ENCODE data around the gene RBM20.
"Not testable (repeated sequence)": the region's sequence is repeated elsewhere in the genome, so short reads cannot be mapped to it uniquely, and the experiment has no call there.

Gene RBM20

DNA sequence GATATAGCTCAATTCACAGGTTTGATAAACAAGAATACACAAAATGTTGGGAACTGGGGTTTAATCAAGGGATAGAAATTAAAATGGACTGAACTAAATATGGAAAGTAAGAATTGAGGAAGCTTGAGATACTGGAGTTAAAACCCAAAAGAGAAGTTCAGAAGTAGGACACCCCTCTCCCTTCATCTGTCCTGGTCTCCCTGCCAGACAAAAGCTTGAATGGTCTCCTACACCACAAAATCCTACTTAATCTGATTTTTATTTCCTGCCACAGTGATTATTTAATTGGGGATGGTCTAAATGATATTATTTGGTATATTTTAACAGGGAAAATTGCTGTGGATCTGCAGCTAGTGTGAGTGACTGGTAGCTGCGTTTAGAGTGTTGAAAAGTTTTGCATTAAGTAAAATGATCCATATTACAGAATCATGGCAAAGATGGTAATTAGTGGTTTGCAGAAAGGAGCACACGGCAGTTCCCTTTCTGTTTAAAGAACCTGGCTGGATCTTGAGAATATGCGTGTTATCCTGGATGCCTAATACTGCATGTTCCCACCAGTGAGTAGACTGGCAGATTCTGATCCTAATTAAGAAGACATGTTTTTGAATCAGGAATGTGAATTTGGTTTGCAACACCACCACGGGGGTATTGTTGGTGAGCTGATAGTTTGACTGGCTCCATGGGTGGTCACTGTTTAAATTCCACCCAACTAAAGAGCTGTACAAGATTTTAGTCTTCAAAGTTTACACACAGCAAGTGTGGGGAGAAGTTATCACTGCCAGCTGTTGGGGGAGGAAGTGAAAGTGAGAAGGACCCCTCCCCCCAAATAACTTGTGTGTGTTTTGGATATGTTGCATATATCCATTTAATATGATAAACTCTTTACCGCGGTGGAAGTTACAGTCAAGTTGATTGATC lies 5.5 kb downstream of the RBM20 start:
- no peak overlapping the region for H3K4me3 Mint-ChIP-seq
- peaks cover 67% of the 10 kb centered on the region for H3K27me3 Mint-ChIP-seq (ENCODE audit: low read depth)
- no peak overlapping the region for H3K27ac Mint-ChIP-seq
- H3K4me1 Mint-ChIP-seq (ENCODE audit: low read depth), result peaks cover 18% of the 10 kb centered on the region
- H3K9me3 Mint-ChIP-seq, result no peaks in the 10 kb centered on the region
- H3K36me3 Mint-ChIP-seq (ENCODE audit: low read depth), result no peaks in the 10 kb centered on the region

DNA sequence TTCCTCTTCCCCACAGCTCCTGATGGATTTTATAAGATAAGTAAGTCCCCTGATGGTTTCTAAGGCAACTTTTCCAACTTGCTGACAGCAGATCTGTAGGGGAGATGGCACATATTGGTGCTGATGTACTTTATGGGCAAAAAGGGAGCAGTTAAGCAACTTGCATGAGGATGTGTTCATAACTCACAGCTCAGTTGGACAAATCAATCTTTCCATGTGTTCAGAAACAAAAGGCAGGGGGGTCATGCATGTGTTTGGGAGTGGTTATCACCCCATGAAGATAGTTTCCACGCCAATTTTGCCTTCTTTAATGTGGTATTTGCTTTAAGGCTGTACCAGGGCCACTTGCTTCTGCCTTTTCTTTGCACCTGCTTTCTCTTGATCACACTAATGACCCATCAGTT lies 6.1 kb downstream of the RBM20 start:
- no peaks in the 10 kb centered on the region for H3K36me3 Mint-ChIP-seq (ENCODE audit: low read depth)
- H3K9me3 Mint-ChIP-seq, result no peaks in the 10 kb centered on the region
- H3K27me3 Mint-ChIP-seq (ENCODE audit: low read depth), result peaks cover 62% of the 10 kb centered on the region
- H3K27ac Mint-ChIP-seq, result no peak overlapping the region
- peaks cover 18% of the 10 kb centered on the region for H3K4me1 Mint-ChIP-seq (ENCODE audit: low read depth)
- H3K4me3 Mint-ChIP-seq, result no peak overlapping the region

DNA sequence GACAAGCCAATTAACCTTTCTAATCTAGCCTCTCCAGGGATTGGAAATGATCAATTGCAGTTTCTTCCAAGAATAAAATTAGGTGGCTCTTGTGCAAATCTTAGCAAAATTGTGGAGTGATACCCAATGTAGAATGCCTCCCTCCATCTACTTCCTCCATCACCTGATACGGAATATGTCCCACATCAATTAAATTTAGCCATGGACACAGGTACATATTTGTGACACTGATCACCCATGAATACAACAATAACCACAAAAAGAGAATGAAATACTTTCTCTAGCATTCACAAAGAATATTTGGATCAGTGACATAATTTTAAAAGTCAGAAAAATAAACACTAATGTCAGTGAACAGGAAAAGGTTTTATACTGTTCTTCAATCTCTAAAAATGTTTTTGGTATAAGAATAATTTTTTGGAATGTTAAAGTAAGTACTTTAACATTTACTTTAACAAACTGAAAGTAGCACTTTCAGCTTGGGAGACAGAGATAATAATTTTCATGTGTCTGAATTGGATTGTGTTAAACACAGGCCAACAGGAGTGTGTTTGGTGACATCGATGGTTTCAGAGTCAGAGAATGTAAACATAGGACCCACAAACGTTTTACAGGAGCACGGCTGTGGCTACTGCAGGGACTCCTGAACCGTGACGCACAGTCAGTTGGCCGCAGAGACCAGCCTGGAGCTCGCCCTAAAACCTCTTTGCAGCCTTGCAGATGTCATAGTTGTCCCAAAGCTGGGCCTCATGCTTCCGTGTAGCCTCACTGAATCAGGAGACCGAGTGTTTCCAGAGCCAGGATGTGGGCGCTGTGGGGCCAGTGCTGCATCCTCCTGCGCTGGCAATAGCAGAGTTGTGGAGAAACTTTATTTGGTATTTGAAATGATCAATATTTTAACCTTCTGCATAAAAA lies 7.2 kb downstream of the RBM20 start:
- H3K27me3 Mint-ChIP-seq (ENCODE audit: low read depth), result peaks cover 57% of the 10 kb centered on the region
- peaks cover 18% of the 10 kb centered on the region for H3K4me1 Mint-ChIP-seq (ENCODE audit: low read depth)
- H3K4me3 Mint-ChIP-seq, result no peak overlapping the region
- H3K9me3 Mint-ChIP-seq, result no peaks in the 10 kb centered on the region
- H3K27ac Mint-ChIP-seq, result no peak overlapping the region
- no peaks in the 10 kb centered on the region for H3K36me3 Mint-ChIP-seq (ENCODE audit: low read depth)

DNA sequence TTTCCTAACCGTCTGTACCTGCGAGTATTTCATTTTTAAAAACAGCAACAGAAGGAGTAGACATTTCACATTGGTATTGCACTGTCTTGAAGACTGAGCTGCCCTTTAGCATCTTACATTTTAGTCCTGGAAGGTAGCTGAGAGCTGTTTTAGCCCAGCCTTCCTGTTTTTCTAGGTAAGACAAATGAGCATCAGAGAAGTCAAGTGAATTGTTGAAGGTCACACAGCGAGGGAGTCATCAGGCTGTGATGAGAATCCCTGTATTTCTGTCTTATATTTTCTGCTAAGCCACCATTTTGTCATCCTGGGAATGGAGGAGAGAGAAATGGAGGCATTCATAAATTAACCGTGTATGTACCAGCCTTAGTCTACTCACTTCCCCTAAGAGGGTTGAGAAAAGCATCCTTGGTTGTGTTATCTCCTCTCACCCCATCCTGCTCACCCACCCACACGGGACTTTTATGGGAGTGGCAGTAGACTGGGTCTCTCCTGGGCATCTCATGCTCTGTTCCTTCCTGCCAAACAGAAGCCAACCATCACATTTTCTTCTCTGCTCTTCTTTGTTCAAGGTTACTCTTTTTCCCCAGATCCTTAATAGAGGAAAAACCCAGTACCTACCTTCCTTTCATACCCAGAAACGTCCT lies 8.5 kb downstream of the RBM20 start:
- Mint-ChIP-seq H3K4me1 (ENCODE audit: low read depth) (peaks cover 18% of the 10 kb centered on the region), H3K4me3 (no peak overlapping the region), H3K27me3 (ENCODE audit: low read depth) (peaks cover 49% of the 10 kb centered on the region), H3K36me3 (ENCODE audit: low read depth) (no peaks in the 10 kb centered on the region), H3K9me3 (no peaks in the 10 kb centered on the region), H3K27ac (no peak overlapping the region)

DNA sequence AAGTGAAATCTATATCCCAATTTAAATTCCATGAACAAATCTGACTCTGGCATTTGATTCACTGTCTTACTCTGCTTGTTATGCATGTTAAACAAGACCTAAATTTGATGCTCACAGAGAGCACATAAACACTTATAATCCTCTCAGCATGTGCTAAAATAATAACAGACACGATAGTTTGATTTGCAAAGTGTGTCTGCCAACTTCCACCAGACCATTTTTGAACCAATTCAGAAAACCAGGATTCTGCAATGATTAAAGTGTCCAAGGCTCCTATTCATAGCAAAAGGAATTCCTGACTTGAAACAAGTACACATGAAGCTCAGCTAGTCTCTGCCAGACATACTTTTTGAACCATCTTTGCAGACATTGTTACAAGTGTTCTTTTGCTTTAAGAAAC lies 11.2 kb downstream of the RBM20 start:
- no peaks in the 10 kb centered on the region for H3K36me3 Mint-ChIP-seq (ENCODE audit: low read depth)
- no peak overlapping the region for H3K4me3 Mint-ChIP-seq
- H3K27ac Mint-ChIP-seq, result no peak overlapping the region
- peaks cover 16% of the 10 kb centered on the region for H3K4me1 Mint-ChIP-seq (ENCODE audit: low read depth)
- H3K9me3 Mint-ChIP-seq, result no peaks in the 10 kb centered on the region
- peaks cover 29% of the 10 kb centered on the region for H3K27me3 Mint-ChIP-seq (ENCODE audit: low read depth)

DNA sequence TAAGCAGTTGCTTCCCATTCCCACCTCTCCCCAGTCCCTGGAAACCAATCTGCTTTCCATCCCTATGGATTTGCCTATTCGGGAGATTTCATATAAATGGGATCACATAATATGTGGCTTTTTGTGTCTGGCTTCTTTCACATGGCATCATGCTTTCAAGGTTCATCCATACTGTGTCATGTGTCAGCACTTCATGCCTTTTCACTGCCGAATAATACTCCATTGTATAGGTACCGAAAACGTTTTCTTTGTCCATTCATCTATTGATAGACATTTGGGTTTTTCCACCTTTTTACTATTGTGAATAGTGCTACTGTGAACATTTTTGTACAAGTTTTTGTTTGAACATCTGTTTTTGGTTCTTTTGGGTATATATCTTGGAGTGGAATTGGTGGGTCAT lies 12.5 kb downstream of the RBM20 start:
- Mint-ChIP-seq H3K4me3 (no peak overlapping the region), H3K36me3 (ENCODE audit: low read depth) (no peaks in the 10 kb centered on the region), H3K27me3 (ENCODE audit: low read depth) (peaks cover 28% of the 10 kb centered on the region), H3K4me1 (ENCODE audit: low read depth) (peaks cover 14% of the 10 kb centered on the region), H3K9me3 (no peaks in the 10 kb centered on the region), H3K27ac (no peak overlapping the region)

DNA sequence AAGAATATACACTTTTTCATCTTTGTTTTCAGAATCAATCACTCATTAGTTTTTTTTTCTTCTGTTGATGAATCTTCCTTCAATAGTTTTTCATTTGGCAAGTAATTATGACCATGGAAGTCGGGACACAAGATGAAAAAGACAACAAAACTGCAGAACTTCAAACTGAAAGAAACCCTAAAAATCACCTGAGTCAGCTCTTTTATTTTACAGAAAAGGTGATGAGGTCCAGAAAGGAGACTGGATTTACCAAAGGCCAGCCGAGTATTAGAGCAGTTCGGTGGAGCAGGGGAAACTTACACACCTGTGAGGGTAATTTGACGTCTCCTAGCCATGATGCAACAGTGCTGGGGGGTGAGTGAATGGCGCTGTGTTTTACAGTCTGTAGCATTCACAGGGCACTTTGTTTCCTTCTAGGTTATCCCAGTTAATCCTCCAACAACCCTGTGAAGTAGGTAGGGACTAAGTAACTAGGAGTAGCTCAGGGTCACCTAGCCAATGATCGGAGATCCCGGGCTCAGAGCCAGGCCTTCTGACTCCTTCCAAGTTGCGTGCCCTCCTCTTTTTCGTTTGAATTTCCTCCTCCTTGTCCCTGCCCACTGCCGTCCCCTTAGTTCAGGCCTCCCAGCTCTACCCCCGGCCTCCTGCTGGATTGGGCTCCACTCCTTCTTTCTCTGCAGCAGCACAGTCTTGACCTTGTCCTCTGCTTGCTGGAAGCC lies 14.0 kb downstream of the RBM20 start:
- no peak overlapping the region for H3K4me3 Mint-ChIP-seq
- no peaks in the 10 kb centered on the region for H3K9me3 Mint-ChIP-seq
- peaks cover 32% of the 10 kb centered on the region for H3K27me3 Mint-ChIP-seq (ENCODE audit: low read depth)
- no peak overlapping the region for H3K27ac Mint-ChIP-seq
- H3K4me1 Mint-ChIP-seq (ENCODE audit: low read depth), result peaks cover 8% of the 10 kb centered on the region
- no peaks in the 10 kb centered on the region for H3K36me3 Mint-ChIP-seq (ENCODE audit: low read depth)

DNA sequence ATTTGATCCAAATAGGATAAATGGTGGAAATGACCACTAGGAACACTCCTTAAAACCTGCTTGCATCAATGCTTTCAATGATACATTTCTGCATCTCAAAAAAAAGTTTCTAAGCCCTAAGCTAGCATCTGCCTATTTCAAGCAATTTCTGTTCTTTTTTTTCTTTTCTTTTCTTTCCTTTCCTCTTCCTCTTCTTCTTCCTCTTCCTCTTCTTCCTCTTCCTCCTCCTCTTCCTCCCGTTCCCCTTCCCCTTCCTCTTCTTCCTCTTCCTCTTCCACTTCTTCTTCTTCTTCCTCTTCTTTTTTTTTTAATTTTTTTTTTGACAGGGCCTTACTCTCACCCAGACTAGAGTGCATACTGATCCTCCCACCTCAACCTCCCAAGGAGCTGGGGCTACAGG lies 15.4 kb downstream of the RBM20 start:
- Mint-ChIP-seq H3K27ac (no peak overlapping the region), H3K27me3 (ENCODE audit: low read depth) (peaks cover 25% of the 10 kb centered on the region), H3K4me3 (no peak overlapping the region), H3K9me3 (no peaks in the 10 kb centered on the region), H3K4me1 (ENCODE audit: low read depth) (peaks cover 8% of the 10 kb centered on the region), H3K36me3 (ENCODE audit: low read depth) (no peaks in the 10 kb centered on the region)

DNA sequence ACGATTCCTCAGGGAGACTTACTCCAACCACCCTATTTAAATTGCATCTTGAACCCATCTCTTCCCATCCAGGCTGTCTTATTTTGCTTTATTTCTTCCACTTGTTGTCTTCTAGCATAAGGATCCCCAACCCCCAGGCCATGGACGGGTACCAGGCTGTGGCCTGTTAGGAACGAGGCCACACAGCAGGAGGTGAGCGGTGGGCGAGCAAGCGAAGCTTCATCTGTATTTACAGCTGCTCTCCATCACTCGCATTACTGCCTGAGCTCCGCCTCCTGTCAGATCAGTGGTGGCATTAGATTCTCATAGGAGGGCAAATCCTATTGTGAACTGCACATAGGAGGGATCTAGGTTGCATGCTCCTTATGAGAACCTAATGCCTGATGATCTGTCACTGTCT lies 16.2 kb downstream of the RBM20 start:
- H3K4me3 Mint-ChIP-seq; H3K27ac Mint-ChIP-seq; H3K36me3 Mint-ChIP-seq (ENCODE audit: low read depth); H3K4me1 Mint-ChIP-seq (ENCODE audit: low read depth); H3K9me3 Mint-ChIP-seq: not testable (repeated sequence)
- peaks cover 28% of the 10 kb centered on the region for H3K27me3 Mint-ChIP-seq (ENCODE audit: low read depth)

DNA sequence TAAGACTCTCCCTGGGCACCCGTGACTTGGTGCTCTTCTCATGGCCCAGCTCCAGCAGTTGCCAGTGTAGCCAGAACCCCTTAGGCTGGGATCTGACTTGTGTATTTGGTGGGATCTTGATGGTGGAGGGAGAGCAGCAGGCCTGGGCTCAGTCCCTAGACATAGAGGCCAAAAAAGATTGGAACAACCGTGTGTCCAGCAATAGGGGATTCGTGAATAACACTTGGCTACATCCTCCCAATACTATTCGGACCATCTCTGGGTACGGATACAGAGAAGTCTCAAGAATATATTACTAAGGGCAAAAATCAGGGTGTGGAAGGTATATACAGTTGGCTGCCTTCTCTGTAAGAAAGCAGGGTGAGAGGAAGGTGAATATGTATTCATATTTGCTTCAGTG lies 17.2 kb downstream of the RBM20 start:
- Mint-ChIP-seq H3K36me3 (ENCODE audit: low read depth) (no peaks in the 10 kb centered on the region), H3K9me3 (no peaks in the 10 kb centered on the region), H3K27ac (no peak overlapping the region), H3K27me3 (ENCODE audit: low read depth) (peaks cover 26% of the 10 kb centered on the region), H3K4me1 (ENCODE audit: low read depth) (peaks cover 8% of the 10 kb centered on the region), H3K4me3 (no peak overlapping the region)

DNA sequence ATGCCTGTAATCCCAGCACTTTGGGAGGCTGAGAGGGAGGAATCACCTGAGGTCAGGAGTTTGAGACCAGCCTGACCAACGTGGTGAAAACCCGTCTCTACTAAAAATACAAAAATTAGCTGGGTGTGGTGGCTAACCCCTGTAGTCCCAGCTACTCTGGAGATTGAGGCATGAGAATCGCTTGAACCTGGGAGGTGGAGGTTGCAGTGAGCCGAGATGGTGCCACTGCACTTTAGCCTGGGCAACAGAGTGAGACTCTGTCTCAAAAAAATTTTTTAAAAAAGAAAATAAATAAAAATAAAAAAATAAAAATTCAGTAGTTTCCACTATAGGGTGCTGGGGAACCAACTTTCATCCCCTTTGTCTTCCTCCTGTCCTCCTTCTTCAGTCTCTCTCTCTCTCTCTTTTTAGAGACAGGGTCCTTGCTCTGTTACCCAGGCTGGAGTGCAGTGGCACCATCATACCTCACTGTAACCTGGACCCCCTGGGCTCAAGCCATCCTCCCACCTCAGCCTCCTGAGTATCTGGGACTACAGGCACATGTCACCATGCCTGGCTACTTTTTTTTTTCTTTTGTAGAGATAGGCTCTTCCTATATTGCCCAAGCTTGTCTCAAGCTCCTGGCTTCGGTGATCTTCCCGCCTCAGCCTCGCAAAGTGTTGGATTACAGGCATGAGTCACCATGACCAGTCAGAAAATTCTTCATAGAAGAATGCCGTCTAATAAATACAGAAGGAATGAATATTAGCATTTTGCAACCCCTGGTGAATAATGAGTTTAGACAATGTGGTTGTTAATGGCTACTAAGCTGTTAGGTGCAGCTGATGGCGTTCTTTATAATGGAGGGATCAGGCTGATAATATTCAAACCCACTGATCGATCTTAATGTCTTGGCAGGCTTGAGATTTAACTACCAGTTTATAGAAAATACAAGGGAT lies 20.6 kb downstream of the RBM20 start:
- Mint-ChIP-seq H3K9me3 (no peaks in the 10 kb centered on the region), H3K27me3 (ENCODE audit: low read depth) (peaks cover 51% of the 10 kb centered on the region), H3K36me3 (ENCODE audit: low read depth) (no peaks in the 10 kb centered on the region), H3K4me1 (ENCODE audit: low read depth) (peaks cover 8% of the 10 kb centered on the region), H3K27ac (no peak overlapping the region), H3K4me3 (no peak overlapping the region)

DNA sequence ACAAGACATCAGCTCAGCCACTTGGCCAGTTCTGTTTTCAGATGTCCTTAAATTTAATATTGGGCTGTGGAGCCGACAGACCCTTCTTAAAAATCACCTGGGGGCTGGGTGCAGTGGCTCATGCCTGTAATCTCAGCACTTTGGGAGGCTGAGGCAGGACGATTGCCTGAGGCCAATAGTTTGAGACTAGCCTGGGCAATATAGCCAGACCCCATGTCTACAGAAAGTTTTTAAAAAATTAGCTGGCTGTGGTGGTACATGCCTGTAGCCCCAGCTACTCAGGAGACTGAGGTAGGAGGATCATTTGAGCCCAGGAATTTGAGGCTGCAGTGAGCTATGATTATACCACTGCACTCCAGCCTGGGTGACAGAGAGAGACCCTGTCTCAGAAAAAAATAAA lies 22.1 kb downstream of the RBM20 start:
- H3K27me3 Mint-ChIP-seq (ENCODE audit: low read depth), result peaks cover 58% of the 10 kb centered on the region
- H3K4me1 Mint-ChIP-seq (ENCODE audit: low read depth); H3K36me3 Mint-ChIP-seq (ENCODE audit: low read depth); H3K9me3 Mint-ChIP-seq; H3K27ac Mint-ChIP-seq; H3K4me3 Mint-ChIP-seq: not testable (repeated sequence)

DNA sequence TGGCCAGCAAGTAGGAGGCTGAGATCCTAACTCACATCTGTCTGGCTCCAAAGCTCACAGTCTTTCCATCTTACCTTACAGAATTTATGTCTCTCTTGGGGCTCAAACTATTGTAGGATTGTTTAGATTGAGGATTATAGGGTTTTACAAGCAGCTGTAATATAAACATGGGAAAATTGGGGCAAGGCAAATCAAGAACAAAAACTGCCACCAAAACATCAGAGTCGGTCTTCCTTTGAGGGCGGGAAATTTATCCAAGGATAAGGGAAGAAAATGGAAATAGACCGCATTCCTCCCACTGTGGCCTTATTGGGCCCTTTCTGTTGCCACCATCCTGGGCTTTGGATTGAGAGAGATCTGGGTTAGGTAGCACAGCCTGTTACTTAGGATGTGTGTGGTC lies 22.5 kb downstream of the RBM20 start:
- Mint-ChIP-seq H3K4me1 (ENCODE audit: low read depth) (peaks cover 4% of the 10 kb centered on the region), H3K27ac (no peak overlapping the region), H3K4me3 (no peak overlapping the region), H3K36me3 (ENCODE audit: low read depth) (no peaks in the 10 kb centered on the region), H3K27me3 (ENCODE audit: low read depth) (peaks cover 57% of the 10 kb centered on the region), H3K9me3 (no peaks in the 10 kb centered on the region)

Measured in T-helper 1 cell treated with Interleukin-12 subunit alpha and Interleukin-12 subunit beta and Interleukin-4 antibody, amounts not matched to agents 30 μg/mL and 1 μg/mL, for 36 hours (primary cell).